ENCODE results near the gene WDR44. TPM values are rescaled to one million over a fixed set of nuclear protein-coding genes. Genes with fewer than 3 reads are reported as not detected.
"Not testable (repeated sequence)": the region's sequence is repeated elsewhere in the genome, so short reads cannot be mapped to it uniquely, and the experiment has no call there.

The WDR44 gene
- total RNA-seq, 1 donor from 2014 or later: 19.0 TPM

DNA sequence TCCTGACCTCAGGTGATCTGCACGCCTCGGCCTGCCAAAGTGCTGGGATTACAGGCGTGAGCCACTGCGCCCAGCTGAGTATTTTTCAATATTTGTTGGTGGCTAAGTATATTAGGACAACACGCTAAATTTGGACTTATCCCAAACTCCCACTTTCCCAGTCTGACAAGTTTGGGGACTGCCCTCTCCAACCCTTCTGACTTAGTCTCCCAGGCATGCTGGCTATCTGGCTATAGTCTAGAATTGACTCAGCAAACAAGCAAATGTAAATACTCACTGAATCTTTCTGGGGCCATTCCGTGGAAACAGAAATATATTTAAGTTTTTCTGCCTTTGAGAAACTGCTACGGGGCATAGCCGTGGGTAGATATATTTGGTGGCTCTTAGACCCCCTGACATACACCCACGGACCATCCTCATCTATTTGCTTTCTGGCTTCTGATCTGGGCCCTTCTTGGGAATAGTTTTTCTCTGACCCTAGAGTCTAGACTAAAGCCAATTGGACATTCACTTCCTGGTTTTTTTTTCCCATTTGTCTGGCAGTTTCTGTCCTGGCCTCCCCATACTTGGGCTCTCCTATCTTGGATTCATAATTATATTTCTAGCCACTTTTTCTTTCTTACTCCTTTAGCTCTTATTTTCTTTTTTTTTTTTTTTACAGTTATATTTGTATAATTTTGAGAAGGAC lies 138.5 kb downstream of the WDR44 start:
- Histone ChIP-seq H3K9ac (ENCODE audit: low read length) (no peak overlapping the region), H3K4me2 (ENCODE audit: low read length) (no peak overlapping the region), H3K79me2 (ENCODE audit: insufficient read depth, low read length) (no peaks in the 10 kb centered on the region), H3K27me3 (ENCODE audit: insufficient read depth, low read length) (no peaks in the 10 kb centered on the region), H3K27ac (ENCODE audit: low read depth, low read length) (no peak overlapping the region), H4K20me1 (ENCODE audit: insufficient read depth, low read length) (no peaks in the 10 kb centered on the region), H3K4me1 (ENCODE audit: insufficient read depth, low read length) (no peaks in the 10 kb centered on the region), H3K9me3 (ENCODE audit: insufficient read depth, low read depth, low read length) (no peaks in the 10 kb centered on the region), H2AFZ (ENCODE audit: low read depth, low read length) (no peak overlapping the region), H3K36me3 (ENCODE audit: insufficient read depth, low read length) (no peaks in the 10 kb centered on the region), H3K4me3 (ENCODE audit: insufficient read depth, low read depth, low read length) (no peak overlapping the region)
- Mint-ChIP-seq H3K9me3 (ENCODE audit: unreplicated experiment) (no peaks in the 10 kb centered on the region), H3K4me3 (ENCODE audit: unreplicated experiment) (no peak overlapping the region), H3K4me1 (ENCODE audit: low read depth, unreplicated experiment) (no peaks in the 10 kb centered on the region), H3K27me3 (ENCODE audit: low read depth, unreplicated experiment) (no peaks in the 10 kb centered on the region), H3K36me3 (ENCODE audit: low read depth, unreplicated experiment) (no peaks in the 10 kb centered on the region), H3K27ac (ENCODE audit: unreplicated experiment) (no peak overlapping the region)
- FAIRE-seq (peak; percentile 17), DNase-seq (ENCODE audit: low read depth) (no peak)
- TF ChIP-seq, protein P1, sequence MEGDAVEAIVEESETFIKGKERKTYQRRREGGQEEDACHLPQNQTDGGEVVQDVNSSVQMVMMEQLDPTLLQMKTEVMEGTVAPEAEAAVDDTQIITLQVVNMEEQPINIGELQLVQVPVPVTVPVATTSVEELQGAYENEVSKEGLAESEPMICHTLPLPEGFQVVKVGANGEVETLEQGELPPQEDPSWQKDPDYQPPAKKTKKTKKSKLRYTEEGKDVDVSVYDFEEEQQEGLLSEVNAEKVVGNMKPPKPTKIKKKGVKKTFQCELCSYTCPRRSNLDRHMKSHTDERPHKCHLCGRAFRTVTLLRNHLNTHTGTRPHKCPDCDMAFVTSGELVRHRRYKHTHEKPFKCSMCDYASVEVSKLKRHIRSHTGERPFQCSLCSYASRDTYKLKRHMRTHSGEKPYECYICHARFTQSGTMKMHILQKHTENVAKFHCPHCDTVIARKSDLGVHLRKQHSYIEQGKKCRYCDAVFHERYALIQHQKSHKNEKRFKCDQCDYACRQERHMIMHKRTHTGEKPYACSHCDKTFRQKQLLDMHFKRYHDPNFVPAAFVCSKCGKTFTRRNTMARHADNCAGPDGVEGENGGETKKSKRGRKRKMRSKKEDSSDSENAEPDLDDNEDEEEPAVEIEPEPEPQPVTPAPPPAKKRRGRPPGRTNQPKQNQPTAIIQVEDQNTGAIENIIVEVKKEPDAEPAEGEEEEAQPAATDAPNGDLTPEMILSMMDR (IDR thresholded peaks at IDR 0.05; ENCODE audit: insufficient read depth, low read depth, low read length): no peak
- TF ChIP-seq EZH2 (IDR thresholded peaks at IDR 0.05; ENCODE audit: insufficient read depth, low read length): no peak

DNA sequence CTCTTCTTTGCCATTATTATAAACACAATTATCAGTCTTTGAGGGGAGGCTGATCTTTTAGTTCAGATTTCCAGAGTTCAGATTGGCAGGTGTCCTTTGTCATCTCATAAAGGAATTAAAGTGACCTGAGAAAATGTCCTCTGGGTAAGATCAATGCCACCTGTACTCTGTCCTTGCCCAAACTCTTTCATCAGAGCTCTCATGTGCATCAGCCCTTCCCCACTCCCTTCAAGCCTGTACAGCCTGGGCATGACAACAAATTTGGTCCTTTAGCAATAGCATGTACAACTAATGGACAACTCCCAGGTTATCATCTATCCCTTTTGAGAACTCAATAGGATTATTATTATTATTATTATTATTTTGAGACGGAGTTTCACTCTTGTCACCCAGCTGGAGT lies 140.8 kb downstream of the WDR44 start:
- not testable (repeated sequence) for H3K79me2 ChIP-seq (ENCODE audit: insufficient read depth, low read length); H3K27me3 Mint-ChIP-seq (ENCODE audit: low read depth, unreplicated experiment); H3K27ac Mint-ChIP-seq (ENCODE audit: unreplicated experiment); FAIRE-seq; H3K4me1 ChIP-seq (ENCODE audit: insufficient read depth, low read length); H2AFZ ChIP-seq (ENCODE audit: low read depth, low read length); H3K4me3 Mint-ChIP-seq (ENCODE audit: unreplicated experiment); H4K20me1 ChIP-seq (ENCODE audit: insufficient read depth, low read length); H3K9me3 Mint-ChIP-seq (ENCODE audit: unreplicated experiment); DNase-seq (ENCODE audit: low read depth); H3K27me3 ChIP-seq (ENCODE audit: insufficient read depth, low read length); H3K36me3 Mint-ChIP-seq (ENCODE audit: low read depth, unreplicated experiment); H3K36me3 ChIP-seq (ENCODE audit: insufficient read depth, low read length); H3K4me2 ChIP-seq (ENCODE audit: low read length); H3K4me1 Mint-ChIP-seq (ENCODE audit: low read depth, unreplicated experiment); H3K9ac ChIP-seq (ENCODE audit: low read length); H3K9me3 ChIP-seq (ENCODE audit: insufficient read depth, low read depth, low read length); H3K4me3 ChIP-seq (ENCODE audit: insufficient read depth, low read depth, low read length); H3K27ac ChIP-seq (ENCODE audit: low read depth, low read length)

DNA sequence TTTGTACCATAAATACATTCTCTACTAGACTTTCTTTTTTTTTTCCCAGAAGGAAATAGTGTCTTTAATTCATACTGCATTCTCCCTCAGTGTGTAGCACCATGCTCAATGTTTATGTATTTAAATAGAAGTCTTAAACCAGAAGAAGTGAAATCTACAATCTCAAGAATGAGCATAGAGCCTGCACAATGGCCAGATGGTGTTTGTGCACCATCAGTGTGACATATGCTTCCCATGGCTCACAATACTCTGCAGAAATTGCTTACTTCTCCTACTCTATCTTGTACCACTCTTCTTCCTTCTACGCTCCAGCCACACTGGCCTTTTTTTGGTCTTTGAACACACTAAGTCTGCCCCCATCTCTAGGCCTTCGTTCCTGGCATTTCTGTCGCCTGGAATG lies 147.1 kb downstream of the WDR44 start:
- Histone ChIP-seq H3K4me2 (ENCODE audit: low read length) (no peak overlapping the region), H3K9ac (ENCODE audit: low read length) (no peak overlapping the region), H3K27ac (ENCODE audit: low read depth, low read length) (no peak overlapping the region), H3K9me3 (ENCODE audit: insufficient read depth, low read depth, low read length) (no peaks in the 10 kb centered on the region), H3K4me1 (ENCODE audit: insufficient read depth, low read length) (peaks cover 9% of the 10 kb centered on the region), H2AFZ (ENCODE audit: low read depth, low read length) (no peak overlapping the region), H3K79me2 (ENCODE audit: insufficient read depth, low read length) (no peaks in the 10 kb centered on the region), H3K4me3 (ENCODE audit: insufficient read depth, low read depth, low read length) (no peak overlapping the region), H3K27me3 (ENCODE audit: insufficient read depth, low read length) (no peaks in the 10 kb centered on the region), H4K20me1 (ENCODE audit: insufficient read depth, low read length) (no peaks in the 10 kb centered on the region), H3K36me3 (ENCODE audit: insufficient read depth, low read length) (no peaks in the 10 kb centered on the region)
- FAIRE-seq (peak; percentile 54), DNase-seq (ENCODE audit: low read depth) (no peak)
- H3K27ac Mint-ChIP-seq (ENCODE audit: unreplicated experiment): no peak overlapping the region
- no peak overlapping the region for H3K4me3 Mint-ChIP-seq (ENCODE audit: unreplicated experiment)
- TF ChIP-seq EZH2 (IDR thresholded peaks at IDR 0.05; ENCODE audit: insufficient read depth, low read length): no peak
- TF ChIP-seq, protein P1 (IDR thresholded peaks at IDR 0.05; ENCODE audit: insufficient read depth, low read depth, low read length): no peak
- peaks cover 7% of the 10 kb centered on the region for H3K27me3 Mint-ChIP-seq (ENCODE audit: low read depth, unreplicated experiment)
- H3K4me1 Mint-ChIP-seq (ENCODE audit: low read depth, unreplicated experiment): no peaks in the 10 kb centered on the region
- no peaks in the 10 kb centered on the region for H3K36me3 Mint-ChIP-seq (ENCODE audit: low read depth, unreplicated experiment)
- no peaks in the 10 kb centered on the region for H3K9me3 Mint-ChIP-seq (ENCODE audit: unreplicated experiment)
